Midbrain (tissue), 1 donor: ENCODE measurements around the gene BMP8B.
"Not testable (repeated sequence)": the region's sequence is repeated elsewhere in the genome, so short reads cannot be mapped to it uniquely, and the experiment has no call there.

ENCODE experiments used
- DNase-seq: peaks from one replicate; lab custom pipeline; 2025; lab: John Stamatoyannopoulos, UW

BMP8B gene, protein sequence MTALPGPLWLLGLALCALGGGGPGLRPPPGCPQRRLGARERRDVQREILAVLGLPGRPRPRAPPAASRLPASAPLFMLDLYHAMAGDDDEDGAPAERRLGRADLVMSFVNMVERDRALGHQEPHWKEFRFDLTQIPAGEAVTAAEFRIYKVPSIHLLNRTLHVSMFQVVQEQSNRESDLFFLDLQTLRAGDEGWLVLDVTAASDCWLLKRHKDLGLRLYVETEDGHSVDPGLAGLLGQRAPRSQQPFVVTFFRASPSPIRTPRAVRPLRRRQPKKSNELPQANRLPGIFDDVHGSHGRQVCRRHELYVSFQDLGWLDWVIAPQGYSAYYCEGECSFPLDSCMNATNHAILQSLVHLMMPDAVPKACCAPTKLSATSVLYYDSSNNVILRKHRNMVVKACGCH

DNA sequence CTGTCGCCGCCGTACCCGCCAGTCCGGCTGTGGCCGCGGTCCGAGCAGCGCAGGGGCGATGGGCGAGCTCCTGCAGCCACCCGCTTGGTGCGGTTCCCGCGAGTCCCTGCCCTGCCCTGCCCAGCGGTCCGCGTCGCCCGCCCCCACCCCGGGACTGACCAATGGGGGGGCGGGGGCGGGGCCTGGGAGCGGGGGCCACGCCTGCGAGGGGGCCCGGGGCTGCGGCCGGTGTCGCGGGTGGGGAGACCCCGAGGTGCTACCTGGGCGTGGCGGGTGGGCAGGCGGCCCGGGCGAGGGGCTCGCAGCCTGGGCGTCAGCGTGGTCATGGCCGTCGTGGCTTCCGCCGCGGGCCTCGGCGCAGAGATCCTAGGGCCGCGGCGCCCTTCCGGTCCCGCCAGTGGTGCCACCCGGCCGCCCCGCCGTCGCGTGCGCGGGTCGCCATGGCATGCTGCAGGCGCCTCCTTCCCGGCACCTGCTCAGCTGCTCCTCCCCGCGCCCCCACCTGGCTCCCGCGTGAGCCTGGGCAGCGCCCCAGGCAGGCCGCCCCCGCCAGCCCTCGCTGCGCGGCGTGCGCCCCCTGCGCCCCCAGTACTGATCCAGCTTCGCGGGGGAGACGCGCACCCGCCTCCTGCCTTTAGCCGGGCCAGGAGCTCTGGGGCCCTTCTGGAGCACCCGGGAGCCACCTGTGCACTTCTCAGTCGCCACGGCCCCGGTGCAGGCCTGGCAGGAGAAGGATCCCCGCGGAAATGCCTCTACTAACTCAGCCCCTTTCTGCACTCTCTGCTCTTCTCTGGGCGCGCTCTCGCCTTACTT lies at the start of gene BMP8B:
Gene BMP8B (minus strand): TSS at position 108 of the 813 bp plus-strand sequence. CDS start 380 bp downstream, outside the sequence.
- DNase-seq: peak; percentile 53

DNA sequence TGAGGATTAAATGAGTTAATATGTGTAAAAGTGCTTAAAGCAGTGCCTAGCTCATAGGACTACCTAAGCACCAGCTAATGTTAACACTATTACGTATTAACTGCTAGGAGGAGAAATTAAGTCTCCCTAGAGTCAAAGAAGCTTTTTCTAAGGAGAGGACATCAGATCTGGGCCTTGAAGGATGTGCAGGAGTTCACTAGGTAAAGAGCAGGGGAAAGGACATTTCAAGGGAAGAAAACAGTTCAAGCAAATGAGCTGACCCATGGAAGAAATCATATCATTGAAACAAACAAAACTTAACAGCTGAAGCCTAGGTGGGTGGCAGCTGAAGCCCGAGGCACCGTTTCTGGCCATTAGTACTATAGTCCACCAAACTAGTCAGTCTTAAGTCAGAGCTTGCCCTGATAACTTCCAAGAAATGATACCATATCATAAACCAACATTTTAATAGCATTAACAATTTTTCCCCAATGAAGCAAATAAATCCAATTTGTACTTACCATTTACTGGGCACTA lies 48.0 kb upstream of the BMP8B start:
- no peak for DNase-seq

DNA sequence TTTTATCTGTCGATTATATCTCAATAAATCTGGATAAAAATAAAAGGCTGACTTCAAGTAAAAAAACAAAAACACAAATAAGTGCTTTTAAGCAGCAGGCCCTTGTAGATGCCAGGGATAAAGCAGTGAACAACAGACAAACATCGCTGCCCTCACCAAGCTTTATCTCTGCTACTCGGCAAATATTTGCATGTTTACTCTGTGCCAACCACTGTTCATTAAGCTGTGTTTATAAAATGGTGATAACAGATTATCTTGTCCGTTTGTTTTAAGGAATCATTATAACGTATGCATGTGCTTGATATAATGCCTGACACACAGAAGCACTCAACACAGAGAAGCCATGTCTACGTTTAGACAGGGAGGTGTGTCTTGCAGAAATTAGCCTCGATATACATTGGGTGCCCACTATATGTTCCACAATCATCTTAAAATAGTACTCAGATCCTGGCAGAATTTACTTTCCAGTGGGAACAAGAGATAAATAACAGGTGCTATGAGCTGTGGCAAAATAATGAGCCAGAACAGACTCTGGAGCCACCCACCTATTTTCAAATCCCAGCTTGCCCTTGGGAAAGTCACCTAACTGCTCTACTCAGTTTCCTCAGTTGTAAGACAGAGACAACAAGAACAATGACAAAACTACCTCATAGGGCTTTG lies 47.4 kb upstream of the BMP8B start:
- no peak for DNase-seq

DNA sequence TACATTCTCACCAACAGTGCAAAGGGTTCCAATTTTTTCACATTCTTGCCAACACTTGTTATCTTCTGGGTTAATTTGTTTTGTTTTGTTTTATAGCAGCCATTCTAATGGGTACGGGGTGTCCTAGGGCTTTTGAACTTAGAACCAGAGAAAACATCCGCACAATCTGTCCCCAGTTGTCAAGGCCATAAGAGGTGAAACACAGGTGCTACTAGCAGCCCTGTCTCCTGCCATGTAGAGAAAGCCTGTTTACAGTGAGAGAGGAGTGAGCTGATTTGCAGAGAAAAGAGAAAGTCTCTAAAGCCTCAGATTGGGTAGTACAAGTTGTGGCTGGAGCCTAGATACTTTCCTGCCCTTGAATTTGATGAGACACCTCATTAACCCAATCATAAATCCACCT lies 46.4 kb upstream of the BMP8B start:
- DNase-seq: no peak

DNA sequence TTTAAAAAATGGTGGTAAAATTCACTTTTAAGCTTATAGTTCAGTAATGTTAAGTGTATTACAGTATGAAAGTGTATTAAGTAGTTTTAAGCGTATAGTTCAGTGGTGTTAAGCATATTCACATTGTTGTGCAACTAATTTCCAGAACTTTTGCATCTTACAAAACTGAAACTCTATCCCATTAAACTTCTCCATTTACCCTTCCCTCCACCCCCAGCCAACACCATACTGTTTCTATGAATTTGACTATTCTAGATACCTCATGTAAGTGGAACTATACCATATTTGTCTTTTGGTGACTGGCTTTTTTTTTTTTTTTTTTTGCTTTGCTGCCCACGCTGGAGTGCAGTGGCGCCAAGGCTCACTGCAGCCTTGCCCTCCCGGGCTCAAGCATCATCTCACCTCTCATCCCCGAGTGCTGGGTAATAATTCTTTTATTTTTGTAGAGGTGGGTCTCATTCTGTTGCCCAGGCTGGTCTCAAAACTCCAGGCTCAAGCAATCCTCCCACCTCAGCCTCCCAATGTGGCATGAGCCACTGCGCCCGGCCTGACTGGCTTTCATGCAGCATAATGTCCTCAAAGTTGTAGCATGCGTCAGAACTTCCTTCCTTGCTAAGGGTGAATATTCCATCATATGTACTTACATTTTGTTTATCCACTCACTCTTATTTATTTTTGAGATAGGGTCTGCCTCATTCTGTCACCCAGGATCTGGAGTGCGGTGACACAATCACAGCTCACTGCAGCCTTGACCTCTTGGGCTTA lies 45.1 kb upstream of the BMP8B start:
- DNase-seq: no peak

DNA sequence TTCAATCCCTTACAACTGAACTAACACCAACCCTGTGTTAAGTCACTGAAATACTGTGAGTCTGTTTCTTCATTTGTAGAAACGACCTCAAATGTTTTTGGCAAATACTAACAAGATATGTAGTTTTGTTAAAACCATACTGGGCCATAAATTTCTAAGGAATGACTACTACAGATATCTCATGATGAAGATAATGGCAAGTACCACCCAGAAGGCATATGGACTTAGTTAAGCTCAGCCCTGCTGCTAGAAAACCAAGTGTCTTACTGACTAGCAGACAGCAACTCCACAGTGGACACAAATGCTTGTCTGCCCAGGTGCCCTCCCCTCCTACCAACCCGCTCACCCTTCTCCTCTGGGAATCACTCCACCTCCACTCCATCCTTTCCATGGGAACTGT lies 44.5 kb upstream of the BMP8B start:
- no peak for DNase-seq

DNA sequence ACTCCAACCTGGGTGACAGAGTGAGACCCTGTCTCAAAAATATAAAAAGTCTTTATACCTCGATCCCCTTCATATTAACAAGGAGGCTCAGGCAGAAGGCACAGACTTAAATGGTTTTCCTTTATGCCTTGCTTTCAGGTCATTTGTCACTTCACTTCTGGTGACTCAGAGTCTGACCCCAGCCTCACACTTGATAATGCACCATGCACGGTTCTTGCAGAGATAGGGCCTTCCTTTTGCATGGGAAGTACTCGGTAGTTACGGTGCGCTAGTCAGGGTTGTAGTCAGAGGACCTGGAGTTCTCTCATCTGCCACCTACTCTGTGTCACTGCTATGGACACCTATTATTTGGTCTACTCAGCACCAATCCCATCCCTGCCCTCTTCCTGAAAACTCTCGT lies 43.6 kb upstream of the BMP8B start:
- no peak for DNase-seq

DNA sequence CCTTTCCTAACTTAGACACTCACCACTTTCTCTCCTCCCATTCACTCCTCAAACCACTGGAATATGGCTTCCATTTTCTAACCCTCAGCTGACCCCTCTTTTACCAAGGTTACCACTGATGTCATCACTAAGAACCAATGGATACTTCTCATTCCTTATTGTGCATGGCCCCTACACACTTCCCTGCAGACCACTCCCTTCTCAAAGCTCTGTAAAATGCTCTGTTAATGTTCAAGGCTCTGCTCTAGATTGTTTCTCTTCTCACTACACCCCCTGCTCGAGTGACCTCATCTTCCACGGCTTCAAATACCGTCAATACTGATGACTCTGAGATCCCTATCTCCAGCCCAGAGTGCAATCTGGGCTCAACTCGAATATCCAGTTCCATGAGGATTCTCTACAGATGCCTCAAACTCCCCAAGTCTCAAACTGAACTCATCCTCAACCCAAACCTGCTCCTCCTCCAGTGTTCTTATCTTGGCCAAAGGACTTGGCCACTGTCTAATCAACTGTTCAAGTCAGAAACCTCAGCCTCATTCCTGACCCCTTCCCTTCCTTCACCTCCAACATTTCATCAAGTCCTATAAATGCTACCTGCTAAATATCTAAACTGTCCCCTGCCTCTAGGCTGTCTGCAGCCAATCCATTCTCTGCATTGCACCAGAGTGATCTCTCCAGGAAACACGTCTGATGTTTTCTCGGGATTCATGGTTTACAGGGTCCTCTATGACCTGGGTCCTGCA lies 41.3 kb upstream of the BMP8B start:
- no peak for DNase-seq

DNA sequence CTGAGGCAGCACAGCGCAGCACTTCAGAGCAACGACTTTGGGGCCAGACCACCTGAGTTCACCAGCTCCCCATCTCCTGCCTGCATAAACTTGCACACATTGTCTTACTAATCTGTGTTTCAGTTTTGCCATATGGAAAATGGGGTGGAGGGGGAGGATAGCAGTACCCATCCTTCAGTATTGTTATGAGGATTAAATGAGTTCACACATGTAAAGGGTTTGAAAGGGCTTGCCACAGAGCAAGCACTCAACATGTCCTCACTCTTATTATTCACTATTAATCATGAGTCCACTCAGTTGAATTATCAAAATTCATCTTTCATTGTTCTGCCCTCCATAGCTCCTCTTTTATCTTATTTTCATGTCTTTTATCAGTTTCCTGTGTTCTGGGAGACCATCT lies 40.1 kb upstream of the BMP8B start:
- no peak for DNase-seq

DNA sequence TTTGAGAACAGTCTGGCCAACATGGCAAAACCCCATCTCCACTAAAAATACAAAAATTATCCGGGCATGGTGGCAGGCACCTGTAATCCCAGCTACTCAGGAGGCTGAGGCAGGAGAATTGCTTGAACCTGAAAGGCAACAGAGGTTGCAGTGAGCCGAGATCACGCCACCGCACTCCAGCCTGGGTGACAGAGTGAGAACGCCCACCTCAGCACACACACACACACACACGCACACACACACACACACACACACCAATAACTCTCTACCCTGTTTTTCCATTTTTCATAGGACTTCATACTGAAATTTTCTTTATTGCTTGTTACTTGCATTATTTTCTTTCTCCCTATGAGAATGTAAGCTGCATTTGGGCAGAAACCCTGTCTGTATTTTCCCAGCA lies 39.6 kb upstream of the BMP8B start:
- DNase-seq: not testable (repeated sequence)

DNA sequence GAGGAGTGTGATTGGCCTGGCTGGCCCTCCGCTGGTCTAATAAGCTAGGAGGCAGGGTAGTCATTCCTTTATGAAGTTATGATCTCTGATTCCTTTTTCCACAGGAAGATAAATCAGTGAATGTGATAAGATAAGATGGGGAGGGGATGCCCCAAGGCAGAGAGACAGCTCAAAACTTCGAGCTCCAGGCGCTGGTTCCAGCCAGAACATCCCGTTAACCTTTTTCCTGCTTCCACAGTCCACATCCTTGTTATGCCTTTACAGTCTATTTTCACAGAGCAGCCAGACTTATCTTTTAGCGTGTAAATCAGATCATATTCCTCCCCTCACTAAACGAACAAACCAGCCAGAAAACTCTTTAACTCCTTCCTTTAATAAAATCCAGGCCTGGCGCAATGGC lies 38.5 kb upstream of the BMP8B start:
- DNase-seq: no peak

DNA sequence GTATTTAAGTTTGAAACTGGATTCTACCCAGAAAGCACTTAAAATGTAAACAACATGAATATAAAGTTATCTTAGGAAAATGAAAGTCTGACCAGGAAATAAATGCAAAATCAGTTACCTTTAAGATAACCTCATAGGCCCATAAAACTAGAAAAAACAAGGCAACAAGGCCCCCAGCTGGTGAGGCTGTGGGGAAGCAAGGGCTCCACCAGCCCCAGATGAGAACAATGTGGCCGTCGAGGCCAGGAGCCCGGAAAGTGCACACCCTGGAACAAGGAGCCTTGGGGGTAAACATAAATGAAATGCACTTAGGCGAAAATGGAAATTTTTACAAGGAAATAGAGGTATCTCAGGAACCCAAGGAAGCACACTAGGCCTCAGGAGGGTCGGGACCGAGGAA lies 37.9 kb upstream of the BMP8B start:
- no peak for DNase-seq

DNA sequence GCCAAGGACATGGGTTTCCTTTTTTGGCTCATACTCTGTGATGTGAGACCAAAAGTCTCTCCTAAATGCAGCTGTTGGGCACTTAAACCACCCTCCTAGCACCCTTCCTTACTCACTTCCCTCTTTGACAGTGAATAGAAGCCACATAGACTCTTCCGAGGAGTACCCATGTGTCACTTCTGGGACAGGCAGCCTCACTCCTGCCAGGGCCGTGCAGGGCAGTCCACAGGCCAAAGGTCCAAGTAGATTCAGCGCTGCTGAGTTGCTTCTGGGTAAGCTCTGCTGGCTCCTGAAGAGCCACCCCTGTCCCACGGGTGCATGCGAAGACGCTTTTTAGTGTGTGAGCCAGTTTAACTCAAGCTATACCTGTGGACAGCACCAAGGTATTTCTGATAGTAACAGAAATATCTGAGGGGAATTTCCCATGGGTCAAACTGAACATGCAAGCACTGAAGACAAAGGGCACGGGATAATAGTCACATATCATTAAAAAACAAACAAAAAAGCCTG lies 36.8 kb upstream of the BMP8B start:
- DNase-seq: no peak

DNA sequence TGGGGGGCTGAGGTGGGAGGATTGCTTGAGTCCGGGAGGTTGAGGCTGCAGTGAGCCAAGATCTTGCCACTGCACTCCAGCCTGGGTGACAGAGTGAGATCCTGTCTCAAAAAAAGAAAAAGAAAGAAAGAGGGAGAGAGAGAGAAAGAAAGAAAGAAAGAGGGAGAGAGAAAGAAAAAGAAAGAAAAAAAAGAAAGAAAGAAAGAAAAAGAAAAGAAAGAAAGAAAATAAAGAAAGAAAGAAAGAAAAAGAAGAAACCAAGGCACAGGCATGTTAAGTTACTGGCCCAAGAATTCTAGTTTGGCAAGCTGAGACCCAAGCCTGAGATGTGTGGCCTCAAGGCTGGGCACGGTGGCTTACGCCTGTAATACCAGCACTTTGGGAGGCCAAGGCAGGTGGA lies 34.8 kb upstream of the BMP8B start:
- not testable (repeated sequence) for DNase-seq

DNA sequence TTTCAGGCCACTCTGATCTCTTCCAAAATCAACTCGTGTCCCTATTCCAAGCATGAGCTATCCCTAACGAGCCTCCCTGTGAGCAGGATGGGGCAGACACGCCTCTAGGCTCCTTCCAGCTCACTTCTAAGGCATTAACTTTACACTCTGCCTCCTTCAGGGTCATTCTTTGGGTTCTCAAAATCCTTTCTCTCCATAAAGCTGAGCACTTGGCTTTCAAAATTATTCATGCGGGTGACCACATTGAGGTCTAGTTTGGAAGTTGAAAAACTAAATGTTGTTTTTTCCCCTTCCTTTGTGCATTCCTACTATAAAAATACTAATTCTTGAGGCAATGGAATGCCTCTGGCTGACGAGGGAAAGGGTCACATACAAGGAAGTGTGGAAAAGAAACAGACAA lies 33.5 kb upstream of the BMP8B start:
- DNase-seq: no peak

DNA sequence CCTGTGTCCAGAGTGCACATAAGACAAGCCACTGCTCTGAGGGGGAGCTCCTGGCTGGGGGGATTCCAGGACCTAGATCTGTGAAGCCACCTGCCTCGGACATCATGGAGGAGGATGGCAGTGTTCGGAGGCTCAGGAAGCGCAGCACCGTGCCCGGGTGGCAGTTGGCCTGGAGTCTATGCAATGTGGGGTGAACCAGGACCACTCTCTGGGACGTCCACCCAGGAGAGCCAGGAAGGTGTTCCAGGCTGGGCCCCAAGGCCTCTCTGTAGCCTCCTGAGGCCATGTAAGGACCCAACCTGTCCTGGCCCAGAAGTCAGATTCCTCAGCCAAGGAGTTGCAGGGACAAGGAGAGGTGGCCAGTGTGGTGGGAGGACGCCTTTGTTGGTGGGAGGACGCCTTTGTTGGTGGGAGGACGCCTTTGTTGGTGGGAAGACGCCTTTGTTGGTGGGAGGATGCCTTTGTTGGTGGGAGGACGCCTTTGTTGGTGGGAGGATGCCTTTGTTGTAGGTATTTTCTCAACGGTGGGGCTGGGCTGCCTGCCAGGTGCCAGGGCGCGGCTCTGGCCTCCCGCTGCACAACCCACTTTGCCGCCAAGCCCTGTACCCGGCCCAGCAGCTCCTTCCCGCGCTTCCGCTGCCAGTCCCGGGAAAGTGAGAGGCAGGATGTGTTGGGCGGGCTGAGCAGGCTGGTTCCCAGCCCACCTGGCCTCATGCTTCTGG lies 30.6 kb upstream of the BMP8B start:
- no peak for DNase-seq

DNA sequence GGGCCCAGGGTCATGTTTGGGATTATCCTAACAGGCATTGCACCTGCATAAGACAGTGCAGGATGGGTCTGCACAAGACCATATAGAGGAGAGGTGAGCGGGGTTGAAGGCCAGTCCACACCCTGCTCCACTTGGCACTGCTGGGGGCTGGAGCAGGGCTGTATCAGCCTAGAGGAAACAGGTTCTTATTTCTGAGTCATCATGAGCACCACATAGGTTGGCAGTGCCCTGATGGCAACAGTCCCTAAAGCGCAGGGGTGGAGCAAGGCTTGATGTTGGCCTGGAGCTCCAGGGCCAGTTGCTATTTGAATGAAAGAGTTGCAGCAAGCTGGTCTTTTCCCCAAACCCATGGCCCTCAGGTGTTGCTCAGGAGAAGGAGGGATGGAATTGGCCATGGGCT lies 29.8 kb upstream of the BMP8B start:
- no peak for DNase-seq

DNA sequence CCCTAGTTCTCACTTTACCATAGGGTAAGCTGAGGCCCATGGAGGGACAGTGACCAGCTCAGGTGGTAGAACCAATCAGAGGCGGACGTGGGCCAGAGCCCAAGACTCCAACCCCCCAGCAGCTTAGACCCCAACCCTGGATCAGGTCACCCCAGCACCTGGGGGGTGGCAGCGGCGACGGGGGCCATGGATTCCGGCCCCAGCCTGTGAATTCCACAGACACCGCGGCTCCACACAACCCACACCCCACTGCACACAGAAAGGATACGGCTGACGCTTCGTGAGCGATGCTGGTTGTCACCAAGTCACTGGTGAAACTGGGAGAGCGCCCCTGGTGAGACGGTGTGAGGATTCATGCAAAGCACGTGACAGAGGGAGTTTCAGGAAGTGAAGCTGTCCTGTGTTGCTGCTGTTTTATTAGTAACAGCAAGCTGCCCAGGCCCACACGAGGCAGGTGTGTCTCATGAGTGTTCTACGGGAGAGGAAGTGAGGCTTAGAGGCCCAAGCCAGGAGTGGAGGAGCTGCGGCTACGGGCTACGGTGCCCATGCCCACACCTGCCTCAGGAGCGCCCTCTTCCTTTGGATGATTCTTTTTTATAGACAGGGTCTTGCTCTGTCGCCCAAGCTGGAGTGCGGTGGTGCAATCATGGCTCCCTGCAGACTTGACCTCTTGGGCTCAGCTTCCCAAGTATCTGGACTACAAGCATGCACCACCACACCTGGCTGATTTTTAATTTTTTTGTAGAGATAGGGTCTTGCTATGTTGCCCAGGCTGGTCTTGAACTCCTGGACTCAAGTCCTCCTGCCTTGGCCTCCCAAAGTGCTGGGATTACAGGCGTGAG lies 28.6 kb upstream of the BMP8B start:
- not testable (repeated sequence) for DNase-seq

DNA sequence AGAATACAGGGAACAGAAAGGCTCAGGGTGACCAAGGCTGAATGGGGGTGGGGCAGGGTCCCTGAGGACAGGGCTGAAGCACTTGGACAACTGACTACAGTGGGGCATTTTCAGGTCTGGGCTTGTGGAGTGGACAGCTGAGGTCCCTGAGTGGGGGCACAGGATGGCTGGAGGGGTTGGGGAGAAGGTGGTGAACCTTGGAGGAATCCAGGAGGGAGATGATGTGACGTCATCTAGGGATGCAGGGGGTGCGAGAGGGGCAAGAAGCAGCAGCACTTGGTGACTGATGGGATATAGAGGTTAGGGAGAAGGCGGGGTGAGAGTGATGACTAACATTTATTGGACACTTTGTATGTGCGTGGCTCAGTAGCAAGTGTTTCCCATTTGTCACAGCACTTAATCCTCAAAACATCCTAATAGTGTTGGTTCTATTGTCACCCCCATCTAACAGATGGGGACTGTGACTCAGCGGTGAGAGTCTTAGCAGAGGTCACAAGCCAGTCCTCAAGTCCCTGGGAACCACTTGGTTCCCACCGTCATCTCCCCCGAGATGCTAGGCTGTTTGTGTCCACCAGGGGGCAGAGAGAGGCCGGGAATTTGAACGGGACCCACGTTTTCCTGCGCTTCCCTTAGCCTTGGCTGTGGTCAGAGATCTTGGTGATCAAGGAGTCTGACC lies 27.9 kb upstream of the BMP8B start:
- DNase-seq: peak; percentile 72
